H1 (cell line): Measurements from ENCODE around the gene PIERCE2. TPM values are rescaled to one million over a fixed set of nuclear protein-coding genes. Genes with fewer than 3 reads are reported as not detected.

Source experiments
- CTCF ChIA-PET: fragments of 300-600 bp; sonication (Branson Sonifier 250); formaldehyde crosslinking; loops from one replicate; lab custom pipeline; 2021; ENCODE audit not compliant: partially characterized antibody; lab: Charles Lee
- POLR2A ChIA-PET: fragments of 300-600 bp; sonication (Branson Sonifier 250); formaldehyde crosslinking; loops from one replicate; lab custom pipeline; 2021; ENCODE audit warnings: inconsistent platforms; ENCODE audit not compliant: partially characterized antibody; lab: Charles Lee
- DNase-seq, 2 experiments: peaks; one replicate each; pipeline versions ENCODE4 v3.0.0 to v3.0.0-alpha.2; 2010 to 2022; ENCODE audit warnings: low spot score in 2 of 2, low read depth in 1 of 2, mixed read lengths in 1 of 2
- FAIRE-seq: peaks from 2 replicates; lab custom pipeline; 2011; peaks lifted over from hg19 to GRCh38; lab: Jason Lieb, UNC
- H2AFZ ChIP-seq: 2 replicates; pipeline ENCODE4 v1.8.1; 2012; ENCODE audit warnings: low read length, inconsistent platforms
- H2AK5ac ChIP-seq: 2 replicates; pipeline ENCODE4 v1.6.1; 2013; ENCODE audit warnings: low read depth, low read length
- H2BK120ac ChIP-seq: replicated peaks from 2 replicates; pipeline ENCODE3; 2013; ENCODE audit warnings: low read depth, low read length, inconsistent platforms
- H2BK12ac ChIP-seq: 2 replicates; pipeline ENCODE4 v1.6.1; 2013; ENCODE audit warnings: low read depth, low read length
- H2BK15ac ChIP-seq: 2 replicates; pipeline ENCODE4 v1.6.1; 2013; ENCODE audit warnings: low read length
- H2BK20ac ChIP-seq: 2 replicates; pipeline ENCODE4 v1.6.1; 2013; ENCODE audit warnings: low read length
- H2BK5ac ChIP-seq: 2 replicates; pipeline ENCODE4 v1.6.1; 2013; ENCODE audit warnings: low read depth, low read length
- H3K14ac ChIP-seq: 2 replicates; pipeline ENCODE4 v1.6.1; 2013; ENCODE audit warnings: inconsistent platforms; ENCODE audit not compliant: insufficient read length
- H3K18ac ChIP-seq: 2 replicates; pipeline ENCODE4 v1.6.1; 2013; ENCODE audit warnings: low read length; ENCODE audit errors: extremely low read depth
- H3K23ac ChIP-seq: 2 replicates; pipeline ENCODE4 v1.6.1; 2013; ENCODE audit warnings: inconsistent platforms; ENCODE audit not compliant: insufficient read length
- H3K23me2 ChIP-seq: 2 replicates; pipeline ENCODE4 v1.6.1; 2013; ENCODE audit warnings: low read depth, low read length
- H3K27ac ChIP-seq: 2 replicates; pipeline ENCODE4 v1.6.1; 2011; ENCODE audit warnings: low read depth, low read length, inconsistent platforms
- H3K27me3 ChIP-seq, 4 experiments: replicated peaks in 1 of 4; 1 replicate in 1 of 4; 2 replicates in 3 of 4; pipeline versions ENCODE4 v1.6.1 to v1.8.1; 2011 to 2013; ENCODE audit warnings: low read length in 3 of 4, mild to moderate bottlenecking in 3 of 4, inconsistent platforms in 2 of 4, mixed read lengths in 2 of 4, moderate library complexity in 1 of 4; ENCODE audit not compliant: control insufficient read depth in 3 of 4, insufficient read depth in 3 of 4; ENCODE audit errors: extremely low read depth in 1 of 4
- H3K36me3 ChIP-seq, 4 experiments: 2 replicates each; pipeline versions ENCODE4 v1.6.1 to v1.8.1; 2011 to 2013; ENCODE audit warnings: mild to moderate bottlenecking in 4 of 4, low read length in 3 of 4, moderate library complexity in 2 of 4, control low read depth in 1 of 4, inconsistent platforms in 1 of 4; ENCODE audit not compliant: insufficient read depth in 4 of 4, control insufficient read depth in 2 of 4
- H3K4ac ChIP-seq: replicated peaks from 2 replicates; pipeline ENCODE3; 2013; ENCODE audit warnings: low read length, low read depth, mixed read lengths, inconsistent platforms; ENCODE audit not compliant: insufficient read length
- H3K4me1 ChIP-seq, 4 experiments: replicated peaks in 1 of 4; 1 replicate in 1 of 4; 2 replicates in 3 of 4; pipeline versions ENCODE4 v1.6.1 to v1.8.1; 2011 to 2013; ENCODE audit warnings: low read length in 3 of 4, inconsistent platforms in 2 of 4, mixed read lengths in 1 of 4; ENCODE audit not compliant: insufficient read depth in 4 of 4, control insufficient read depth in 3 of 4
- H3K4me2 ChIP-seq, 2 experiments: 2 replicates each; pipeline versions ENCODE4 v1.6.1 to v1.8.1; 2011 to 2013; ENCODE audit warnings: low read depth in 2 of 2, low read length in 2 of 2, control low read depth in 1 of 2, inconsistent platforms in 1 of 2, mild to moderate bottlenecking in 1 of 2; ENCODE audit not compliant: insufficient read depth in 1 of 2
- H3K4me3 ChIP-seq, 4 experiments: fragments of 200-600, 300-600 bp in 1 of 4; sonication (generic), shearing (Covaris generic), sonication (Bioruptor Twin) in 1 of 4; 2 replicates each; pipeline versions ENCODE4 v1.5.1 to v1.8.1; 2011 to 2016; ENCODE audit warnings: low read length in 4 of 4, low read depth in 3 of 4, control low read depth in 2 of 4, inconsistent platforms in 2 of 4, mild to moderate bottlenecking in 2 of 4, mixed read lengths in 1 of 4, moderate library complexity in 1 of 4; ENCODE audit not compliant: insufficient read depth in 2 of 4; ENCODE audit errors: extremely low read depth in 1 of 4
- H3K56ac ChIP-seq: replicated peaks from 2 replicates; pipeline ENCODE3; 2013; ENCODE audit warnings: low read depth, mild to moderate bottlenecking, mixed read lengths, low read length, inconsistent platforms; ENCODE audit not compliant: insufficient read length
- H3K79me1 ChIP-seq: 2 replicates; pipeline ENCODE4 v1.6.1; 2013; ENCODE audit warnings: low read depth, low read length, control low read depth
- H3K79me2 ChIP-seq, 2 experiments: 2 replicates each; pipeline versions ENCODE4 v1.6.1 to v1.8.1; 2012 to 2013; ENCODE audit warnings: low read length in 2 of 2, mild to moderate bottlenecking in 2 of 2, inconsistent platforms in 1 of 2; ENCODE audit not compliant: insufficient read depth in 2 of 2, control insufficient read depth in 1 of 2
- H3K9ac ChIP-seq, 4 experiments: replicated peaks in 1 of 4; 1 replicate in 1 of 4; 2 replicates in 3 of 4; pipeline versions ENCODE4 v1.6.1 to v1.8.1; 2011 to 2013; ENCODE audit warnings: low read depth in 3 of 4, low read length in 3 of 4, control low read depth in 2 of 4, mild to moderate bottlenecking in 2 of 4, moderate library complexity in 2 of 4, inconsistent platforms in 1 of 4; ENCODE audit errors: extremely low read depth in 1 of 4
- H3K9me3 ChIP-seq, 2 experiments: 2 replicates each; pipeline versions ENCODE4 v1.6.1 to v1.8.1; 2012 to 2013; ENCODE audit warnings: mild to moderate bottlenecking in 2 of 2, moderate library complexity in 2 of 2, control low read depth in 1 of 2, inconsistent platforms in 1 of 2, low read depth in 1 of 2, low read length in 1 of 2, mixed read lengths in 1 of 2; ENCODE audit not compliant: insufficient read depth in 2 of 2
- H4K20me1 ChIP-seq, 2 experiments: replicated peaks in 1 of 2; 2 replicates each; pipeline versions ENCODE3 to v1.8.1; 2011 to 2013; ENCODE audit warnings: inconsistent platforms in 2 of 2, low read length in 2 of 2, mild to moderate bottlenecking in 1 of 2; ENCODE audit not compliant: insufficient read depth in 2 of 2, control insufficient read depth in 1 of 2
- H4K5ac ChIP-seq: 2 replicates; pipeline ENCODE4 v1.6.1; 2013; ENCODE audit warnings: low read length, low read depth, mixed read lengths, inconsistent platforms; ENCODE audit not compliant: insufficient read length
- H4K8ac ChIP-seq: 2 replicates; pipeline ENCODE4 v1.8.0; 2013; ENCODE audit warnings: mild to moderate bottlenecking, moderate library complexity, low read length, inconsistent platforms; ENCODE audit not compliant: insufficient read depth; ENCODE audit errors: extremely low read depth
- H4K91ac ChIP-seq: replicated peaks from 2 replicates; pipeline ENCODE3; 2013; ENCODE audit warnings: low read length, mixed read lengths, inconsistent platforms; ENCODE audit not compliant: insufficient read length
- CREB1 ChIP-seq: IDR thresholded peaks from 2 replicates; pipeline ENCODE4 v1.6.1; 2012; ENCODE audit warnings: inconsistent platforms
- EP300 ChIP-seq, 2 experiments: IDR thresholded peaks; 1 replicate in 1 of 2; 2 replicates in 1 of 2; pipeline ENCODE4 v1.6.1; 2011 to 2012; ENCODE audit warnings: low read depth in 2 of 2, low read length in 2 of 2, mild to moderate bottlenecking in 2 of 2, borderline replicate concordance in 1 of 2, inconsistent platforms in 1 of 2, moderate library complexity in 1 of 2
- SAP30 ChIP-seq: fragments of 300-600 bp; sonication (generic); IDR thresholded peaks from 2 replicates; pipeline ENCODE4 v1.7.1; 2012; ENCODE audit warnings: low read length, moderate library complexity, mild to moderate bottlenecking, inconsistent platforms; ENCODE audit not compliant: insufficient read depth, insufficient replicate concordance
- SP1 ChIP-seq: IDR thresholded peaks from 2 replicates; pipeline ENCODE4 v1.6.1; 2011; ENCODE audit warnings: low read depth, low read length
- SP2 ChIP-seq: IDR thresholded peaks from 2 replicates; pipeline ENCODE4 v1.6.1; 2012; ENCODE audit warnings: mild to moderate bottlenecking, low read length, inconsistent platforms
- TAF7 ChIP-seq: optimal IDR thresholded peaks from 2 replicates; pipeline ENCODE3; 2011; ENCODE audit warnings: low read depth, mild to moderate bottlenecking, inconsistent platforms, low read length, moderate library complexity, borderline replicate concordance
- TBP ChIP-seq: IDR thresholded peaks from 2 replicates; pipeline ENCODE4 v1.6.1; 2011; ENCODE audit warnings: low read depth, low read length, improper control_type of control experiment
- WGBS, 2 experiments: shearing (Covaris generic) in 1 of 2; methylation state at CpG; one replicate each; pipeline versions ENCODE4 v1.1.6 to v1.1.7; 2013 to 2015; ENCODE audit warnings: low lambda C conversion rate in 2 of 2, mixed read lengths in 2 of 2, inconsistent platforms in 1 of 2, low coverage in 1 of 2, missing lambda C conversion rate in 1 of 2; ENCODE audit not compliant: insufficient replicate concordance in 2 of 2, insufficient coverage in 1 of 2, insufficient read length in 1 of 2; ENCODE audit errors: extremely low coverage in 1 of 2, missing lambda C conversion rate in 1 of 2; 5-methylcytosine and 5-hydroxymethylcytosine counted together
- long read RNA-seq, 2 experiments: library from RNA in 1 of 2; library from capped mRNA in 1 of 2; stranded (forward); transcript quantifications; one replicate each; pipeline ENCODE4 v2.0.0, GENCODE V29; 2021; ENCODE audit warnings: inconsistent platforms in 1 of 2
- polyA minus RNA-seq, 3 experiments: library from RNA; depleted of rRNA, polyadenylated mRNA; stranded (reverse); fragments of >200 nt; gene quantifications; 1 replicate in 2 of 3; 2 replicates in 1 of 3; pipeline ENCODE4 v1.2.3, GENCODE V29; 2011
- polyA plus RNA-seq, 7 experiments: library from polyadenylated mRNA; depleted of rRNA in 3 of 7; stranded (reverse) in 5 of 7; unstranded in 2 of 7; fragments of >200 nt in 5 of 7; fragments of 200-250 nt in 2 of 7; gene quantifications; 1 replicate in 5 of 7; 2 replicates in 1 of 7; 4 replicates in 1 of 7; pipeline versions ENCODE4 v1.2.1 to v1.2.3, GENCODE V29; 2011 to 2013; ENCODE audit warnings: missing spikeins in 2 of 7, mixed read lengths in 2 of 7
- total RNA-seq: library from RNA; stranded (reverse); fragmentation: NEBNext Ultra II Directional; extraction: Animal tissue kit (Norgen Biotek cat#: 25700); gene quantifications from 2 replicates; pipeline ENCODE4 v1.2.1, GENCODE V29; 2021

PIERCE2 gene, protein sequence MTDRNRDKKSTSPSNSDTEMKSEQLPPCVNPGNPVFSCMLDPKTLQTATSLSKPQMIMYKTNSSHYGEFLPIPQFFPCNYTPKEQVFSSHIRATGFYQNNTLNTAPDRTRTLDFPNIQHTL
- total RNA-seq (1.4 and 2.7 TPM in 2 replicates), polyA plus RNA-seq (2011; rRNA removed) (1.1 and 1.9 TPM in 2 replicates), polyA minus RNA-seq (2011; rRNA and poly(A)+ RNA removed) (not detected in 2 replicates)
- polyA plus RNA-seq (2011; cell fraction: cytosol; rRNA removed): 1.8 TPM
- not detected for polyA plus RNA-seq (2011; cell fraction: nucleus; rRNA removed)
- 0.76 to 1.3 TPM (median 1.1 TPM) in 4 replicates for polyA plus RNA-seq (2012, experiment 1 of 2)
- polyA plus RNA-seq (2012, experiment 2 of 2): 2.2 TPM
- 4.7 TPM for polyA plus RNA-seq (2013, experiment 1 of 2)
- polyA plus RNA-seq (2013, experiment 2 of 2): 3.9 TPM
- polyA minus RNA-seq (2011; cell fraction: cytosol; rRNA and poly(A)+ RNA removed): not detected
- polyA minus RNA-seq (2011; cell fraction: nucleus; rRNA and poly(A)+ RNA removed): not detected
- long read RNA-seq, experiment 1, partial matches to known transcripts: 0 of 2 reads
- long read RNA-seq, experiment 1, other reads (novel, unspliced or antisense): 0 of 2 reads
- long read RNA-seq, experiment 2: 0 reads

- no peak within 1 kb of the TSS for H2BK20ac ChIP-seq
- H3K79me1 ChIP-seq: no peaks in the 10 kb centered on the region
- H3K79me2 ChIP-seq: no peaks in the 10 kb centered on the region
- no peak within 1 kb of the TSS for H3K56ac ChIP-seq
- H3K23me2 ChIP-seq: peaks cover 11% of the 10 kb centered on the region; the same call in 1 of the 2 replicates
- H2AFZ ChIP-seq: peak within 1 kb of the TSS; percentile 92
- no peaks in the 10 kb centered on the region; a peak in 1 of 7 replicates for H3K4me1 ChIP-seq
- H3K9ac ChIP-seq: peak within 1 kb of the TSS; percentile 20 to 64 (median 57)
- H3K4me2 ChIP-seq: peak within 1 kb of the TSS; percentile 90 to 93
- H3K27ac ChIP-seq: peak within 1 kb of the TSS; percentile 35; the same call in 1 of the 2 replicates
- FAIRE-seq (no peak), DNase-seq (peak; percentile 92 to 93)
- ChIA-PET CTCF (interaction anchor here (0.5 to 2.3 kb wide), 25 partner anchors 9 to 1249 kb away, joined by 3 to 24 read pairs (median 3); partner anchors contain the start of genes PIGB and PIGBOS1), POLR2A (interaction anchor here (0.6 to 1.8 kb wide), 6 partner anchors 12 to 212 kb away, joined by 3 to 9 read pairs (median 4); partner anchors contain the start of genes PIGB, PIGBOS1 and RSL24D1)
- no peaks in the 10 kb centered on the region for H3K27me3 ChIP-seq
- H4K8ac ChIP-seq: 0 out of 2 replicates have a peak within 1 kb of the TSS, but pooled peaks have one; percentile 22
- H3K4me3 ChIP-seq: peak within 1 kb of the TSS; percentile 62 to 84 (median 77)
- H2BK12ac ChIP-seq: 0 out of 2 replicates have a peak within 1 kb of the TSS, but pooled peaks have one; percentile 53
- peak within 1 kb of the TSS; percentile 54 for H2BK120ac ChIP-seq
- 3% methylated on average over 56 of the region's 70 CpGs; no CpG with 5 or more reads in 1 of the 2 experiments for WGBS, 2 experiments
- H2BK5ac ChIP-seq: peak within 1 kb of the TSS; percentile 40; the same call in 1 of the 2 replicates
- no peak within 1 kb of the TSS for H3K4ac ChIP-seq
- H4K91ac ChIP-seq: no peak within 1 kb of the TSS
- no peaks in the 10 kb centered on the region for H4K20me1 ChIP-seq
- H3K18ac ChIP-seq: peak within 1 kb of the TSS; percentile 60
- no peak within 1 kb of the TSS for H3K14ac ChIP-seq
- H3K23ac ChIP-seq: no peak within 1 kb of the TSS
- H3K9me3 ChIP-seq: no peaks in the 10 kb centered on the region
- no peak within 1 kb of the TSS for H2AK5ac ChIP-seq
- H2BK15ac ChIP-seq: no peak within 1 kb of the TSS
- no peaks in the 10 kb centered on the region for H3K36me3 ChIP-seq
- no peak within 1 kb of the TSS for H4K5ac ChIP-seq
- peak; percentile 74 for TF ChIP-seq TAF7
- TF ChIP-seq TBP: peak; percentile 77
- peak; percentile 34; the same call in 1 of the 2 replicates for TF ChIP-seq SP1
- TF ChIP-seq EP300 (IDR thresholded peaks at IDR 0.05; ENCODE audit: borderline replicate concordance in 1 of 2, low read depth in 2 of 2, low read length in 2 of 2): 0 out of 3 replicates have a peak, but pooled peaks of 1 of the 2 experiments have one; percentile 5
- TF ChIP-seq SP2: no peak
- peak; percentile 91 for TF ChIP-seq CREB1
- no peak for TF ChIP-seq SAP30
Measured at GRCh38 chr15:55408012-55408928, at the start of gene PIERCE2, which contains the start of gene CCPG1. PIERCE2 (plus strand) TSS chr15:55408495; CDS start chr15:55408769, 274 bp downstream. CCPG1 (minus strand) TSS chr15:55408359; CDS start chr15:55389424, 18,935 bp downstream.
